ENCODE measurements around the gene ATP9B.
A peak's percentile ranks its signal among the peaks of the same experiment; 100 is the strongest.

The ATP9B gene

GRCh38 chr18:79068937-79069716, at the start of gene ATP9B:
Gene ATP9B, plus strand, starts transcription at chr18:79069394. Its CDS starts 17 bp downstream, at chr18:79069411.
- peak; percentile 93 to 99 (median 98) for DNase-seq (ENCODE audit: low read depth in 4 of 4, low spot score in 1 of 4)

GRCh38 chr18:79019881-79020280, 49.3 kb upstream of the ATP9B start:
- DNase-seq (ENCODE audit: low read depth in 4 of 4, low spot score in 1 of 4): no peak

GRCh38 chr18:79022603-79023002, 46.6 kb upstream of the ATP9B start:
- no peak for DNase-seq (ENCODE audit: low read depth in 4 of 4, low spot score in 1 of 4)

- DNase-seq (ENCODE audit: low read depth in 4 of 4, low spot score in 1 of 4): no peak
Observed at GRCh38 chr18:79026491-79026890, 42.7 kb upstream of the ATP9B start.

GRCh38 chr18:79030680-79031079, 38.5 kb upstream of the ATP9B start:
- no peak for DNase-seq (ENCODE audit: low read depth in 4 of 4, low spot score in 1 of 4)

GRCh38 chr18:79042276-79042675, 26.9 kb upstream of the ATP9B start:
- DNase-seq (ENCODE audit: low read depth in 4 of 4, low spot score in 1 of 4): no peak

- DNase-seq (ENCODE audit: low read depth in 4 of 4, low spot score in 1 of 4): no peak
Observed at GRCh38 chr18:79043288-79043687, 25.9 kb upstream of the ATP9B start.

GRCh38 chr18:79046522-79046921, 22.7 kb upstream of the ATP9B start:
- DNase-seq (ENCODE audit: low read depth in 4 of 4, low spot score in 1 of 4): no peak

GRCh38 chr18:79047556-79048244, 21.5 kb upstream of the ATP9B start:
- DNase-seq (ENCODE audit: low read depth in 4 of 4, low spot score in 1 of 4): no peak

GRCh38 chr18:79048245-79048632, 21.0 kb upstream of the ATP9B start:
- no peak for DNase-seq (ENCODE audit: low read depth in 4 of 4, low spot score in 1 of 4)

GRCh38 chr18:79049506-79049905, 19.7 kb upstream of the ATP9B start:
- no peak for DNase-seq (ENCODE audit: low read depth in 4 of 4, low spot score in 1 of 4)

- DNase-seq (ENCODE audit: low read depth in 4 of 4, low spot score in 1 of 4): no peak
Observed at GRCh38 chr18:79050005-79050404, 19.2 kb upstream of the ATP9B start.

GRCh38 chr18:79056827-79057367, 12.3 kb upstream of the ATP9B start:
- no peak for DNase-seq (ENCODE audit: low read depth in 4 of 4, low spot score in 1 of 4)

- DNase-seq (ENCODE audit: low read depth in 4 of 4, low spot score in 1 of 4): no peak
Observed at GRCh38 chr18:79058007-79058406, 11.2 kb upstream of the ATP9B start.

GRCh38 chr18:79062806-79063205, 6.4 kb upstream of the ATP9B start:
- DNase-seq (ENCODE audit: low read depth in 4 of 4, low spot score in 1 of 4): no peak

GRCh38 chr18:79064228-79064627, 5.0 kb upstream of the ATP9B start:
- DNase-seq (ENCODE audit: low read depth in 4 of 4, low spot score in 1 of 4): no peak

- DNase-seq (ENCODE audit: low read depth in 4 of 4, low spot score in 1 of 4): no peak
Observed at GRCh38 chr18:79065802-79066201, 3.4 kb upstream of the ATP9B start.

- DNase-seq (ENCODE audit: low read depth in 4 of 4, low spot score in 1 of 4): no peak
Observed at GRCh38 chr18:79067611-79068010, 1.6 kb upstream of the ATP9B start.

GRCh38 chr18:79068341-79068936, 755 bp upstream of the ATP9B start:
- DNase-seq (ENCODE audit: low read depth in 4 of 4, low spot score in 1 of 4): no peak

- no peak for DNase-seq (ENCODE audit: low read depth in 4 of 4, low spot score in 1 of 4)
Observed at GRCh38 chr18:79069717-79070151, 540 bp downstream of the ATP9B start.

GRCh38 chr18:79070486-79070885, 1.3 kb downstream of the ATP9B start:
- DNase-seq (ENCODE audit: low read depth in 4 of 4, low spot score in 1 of 4): no peak

- DNase-seq (ENCODE audit: low read depth in 4 of 4, low spot score in 1 of 4): no peak
Observed at GRCh38 chr18:79071037-79071436, 1.8 kb downstream of the ATP9B start.

Data from stimulated activated CD4-positive, alpha-beta T cell treated with anti-CD3 and anti-CD28 coated beads, Interleukin-1b, Interleukin-23, amount 100 ng/mL, for 24 hours (primary cell).